ENCODE measurements around the gene TMEM213. TPM values are rescaled to one million over a fixed set of nuclear protein-coding genes. Genes with fewer than 3 reads are reported as not detected.

Gene TMEM213
- polyA plus RNA-seq, 1 donor (not counting 4 experiments of a cell fraction or from before 2014, with no cell fraction given), result not detected

DNA sequence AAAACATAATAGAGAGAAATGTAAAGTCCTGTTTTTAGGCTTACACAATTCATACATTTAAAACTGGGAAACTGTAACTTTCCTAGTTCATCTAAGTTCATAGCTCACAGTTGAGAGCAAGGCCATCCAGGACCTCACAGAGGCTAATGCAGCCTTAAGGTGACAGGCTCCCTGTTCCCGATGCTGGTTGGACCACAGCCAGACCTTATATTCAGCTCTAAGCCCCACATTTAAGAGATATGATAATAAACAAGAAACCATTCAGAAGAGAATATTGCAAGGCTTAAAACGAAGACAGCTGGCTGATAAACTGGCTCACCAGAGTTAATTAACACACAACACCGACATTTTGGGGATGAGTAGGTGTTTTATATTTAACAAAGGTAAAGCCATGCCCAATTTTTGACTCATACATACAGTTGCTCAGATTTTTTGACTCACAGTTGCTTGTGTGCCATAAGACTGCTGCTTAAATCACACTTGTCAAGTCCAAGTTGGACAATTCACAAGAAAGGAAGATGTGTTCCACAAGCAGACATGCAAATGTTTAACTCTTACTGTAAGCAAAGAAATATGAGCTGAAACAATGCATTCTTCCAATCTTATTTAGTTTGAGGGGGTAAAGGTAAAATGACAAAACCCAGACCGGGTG, 41.1 kb upstream of the TMEM213 start:
- Histone ChIP-seq H3K4me1 (ENCODE audit: control insufficient read depth, extremely low read depth, insufficient read depth, low read length) (no peaks in the 10 kb centered on the region), H3K27me3 (ENCODE audit: control insufficient read depth, extremely low read depth, insufficient read depth, low read length) (no peaks in the 10 kb centered on the region), H3K79me2 (ENCODE audit: control insufficient read depth, insufficient read depth, low read length) (no peaks in the 10 kb centered on the region), H3K4me3 (ENCODE audit: control insufficient read depth in 2 of 3, extremely low read depth in 1 of 3, insufficient read depth in 2 of 3, low read depth in 1 of 3, low read length in 3 of 3) (no peak overlapping the region), H4K20me1 (ENCODE audit: control insufficient read depth, extremely low read depth, insufficient read depth, low read length) (no peaks in the 10 kb centered on the region), H3K36me3 (ENCODE audit: control insufficient read depth in 2 of 2, extremely low read depth in 1 of 2, insufficient read depth in 2 of 2, low read length in 2 of 2) (no peaks in the 10 kb centered on the region), H3K9ac (ENCODE audit: control insufficient read depth, extremely low read depth, insufficient read depth, low read length) (no peak overlapping the region), H3K9me1 (ENCODE audit: control insufficient read depth, extremely low read depth, insufficient read depth, low read length) (no peaks in the 10 kb centered on the region), H3K4me2 (ENCODE audit: control insufficient read depth, extremely low read depth, insufficient read depth, low read depth, low read length) (no peak overlapping the region), H3K9me3 (ENCODE audit: control insufficient read depth, low read depth, low read length) (peaks cover 2% of the 10 kb centered on the region), H2AFZ (ENCODE audit: control insufficient read depth, low read length) (no peak overlapping the region), H3K27ac (ENCODE audit: control insufficient read depth, insufficient read depth, low read length) (no peak overlapping the region)
- dilution Hi-C loops (cut with MboI; ENCODE audit: extremely low pct_ligation_motif_present, low sequenced_read_pairs), result no loop called here
- FAIRE-seq, result no peak
- no peak for TF ChIP-seq EZH2 (IDR thresholded peaks at IDR 0.05; ENCODE audit: low read length)
- TF ChIP-seq, protein P1, sequence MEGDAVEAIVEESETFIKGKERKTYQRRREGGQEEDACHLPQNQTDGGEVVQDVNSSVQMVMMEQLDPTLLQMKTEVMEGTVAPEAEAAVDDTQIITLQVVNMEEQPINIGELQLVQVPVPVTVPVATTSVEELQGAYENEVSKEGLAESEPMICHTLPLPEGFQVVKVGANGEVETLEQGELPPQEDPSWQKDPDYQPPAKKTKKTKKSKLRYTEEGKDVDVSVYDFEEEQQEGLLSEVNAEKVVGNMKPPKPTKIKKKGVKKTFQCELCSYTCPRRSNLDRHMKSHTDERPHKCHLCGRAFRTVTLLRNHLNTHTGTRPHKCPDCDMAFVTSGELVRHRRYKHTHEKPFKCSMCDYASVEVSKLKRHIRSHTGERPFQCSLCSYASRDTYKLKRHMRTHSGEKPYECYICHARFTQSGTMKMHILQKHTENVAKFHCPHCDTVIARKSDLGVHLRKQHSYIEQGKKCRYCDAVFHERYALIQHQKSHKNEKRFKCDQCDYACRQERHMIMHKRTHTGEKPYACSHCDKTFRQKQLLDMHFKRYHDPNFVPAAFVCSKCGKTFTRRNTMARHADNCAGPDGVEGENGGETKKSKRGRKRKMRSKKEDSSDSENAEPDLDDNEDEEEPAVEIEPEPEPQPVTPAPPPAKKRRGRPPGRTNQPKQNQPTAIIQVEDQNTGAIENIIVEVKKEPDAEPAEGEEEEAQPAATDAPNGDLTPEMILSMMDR (optimal IDR thresholded peaks at IDR 0.05 in 1 of 3, IDR thresholded peaks at IDR 0.05 in 1 of 3, conservative IDR thresholded peaks at IDR 0.05 in 1 of 3; ENCODE audit: extremely low read depth in 1 of 3, insufficient read depth in 2 of 3, low read length in 3 of 3), result no peak
- no peak for DNase-seq (ENCODE audit: low read depth, low spot score)

DNA sequence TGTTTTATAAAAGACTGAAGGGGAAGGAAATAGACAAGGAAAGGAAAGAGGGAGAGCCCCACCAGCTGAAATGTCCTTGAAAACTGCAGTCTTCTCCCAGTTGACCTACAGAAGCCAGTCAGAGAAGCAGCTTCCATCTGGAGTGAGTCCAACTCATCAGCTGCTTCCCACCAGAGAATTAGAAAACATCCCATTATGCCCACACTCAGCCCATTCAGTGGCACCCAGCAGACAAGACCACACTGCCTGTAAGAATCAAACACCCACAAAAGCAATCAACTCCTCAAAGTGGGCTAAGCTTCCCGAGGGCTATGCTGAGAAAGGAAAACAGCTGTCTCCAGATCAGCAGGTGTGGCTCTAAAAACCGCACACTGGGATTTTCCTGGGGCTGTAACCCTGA, 29.6 kb upstream of the TMEM213 start:
- Histone ChIP-seq H3K79me2 (ENCODE audit: control insufficient read depth, insufficient read depth, low read length) (no peaks in the 10 kb centered on the region), H3K4me1 (ENCODE audit: control insufficient read depth, extremely low read depth, insufficient read depth, low read length) (no peaks in the 10 kb centered on the region), H3K36me3 (ENCODE audit: control insufficient read depth in 2 of 2, extremely low read depth in 1 of 2, insufficient read depth in 2 of 2, low read length in 2 of 2) (no peaks in the 10 kb centered on the region), H3K27ac (ENCODE audit: control insufficient read depth, insufficient read depth, low read length) (no peak overlapping the region), H3K4me3 (ENCODE audit: control insufficient read depth in 2 of 3, extremely low read depth in 1 of 3, insufficient read depth in 2 of 3, low read depth in 1 of 3, low read length in 3 of 3) (no peak overlapping the region), H3K27me3 (ENCODE audit: control insufficient read depth, extremely low read depth, insufficient read depth, low read length) (no peaks in the 10 kb centered on the region), H3K9ac (ENCODE audit: control insufficient read depth, extremely low read depth, insufficient read depth, low read length) (no peak overlapping the region), H3K9me1 (ENCODE audit: control insufficient read depth, extremely low read depth, insufficient read depth, low read length) (no peaks in the 10 kb centered on the region), H2AFZ (ENCODE audit: control insufficient read depth, low read length) (no peak overlapping the region), H3K4me2 (ENCODE audit: control insufficient read depth, extremely low read depth, insufficient read depth, low read depth, low read length) (no peak overlapping the region), H4K20me1 (ENCODE audit: control insufficient read depth, extremely low read depth, insufficient read depth, low read length) (no peaks in the 10 kb centered on the region), H3K9me3 (ENCODE audit: control insufficient read depth, low read depth, low read length) (no peaks in the 10 kb centered on the region)
- dilution Hi-C loops (cut with MboI; ENCODE audit: extremely low pct_ligation_motif_present, low sequenced_read_pairs), result no loop called here
- FAIRE-seq (no peak), DNase-seq (ENCODE audit: low read depth, low spot score) (no peak)
- no peak for TF ChIP-seq EZH2 (IDR thresholded peaks at IDR 0.05; ENCODE audit: low read length)
- TF ChIP-seq, protein P1 (optimal IDR thresholded peaks at IDR 0.05 in 1 of 3, IDR thresholded peaks at IDR 0.05 in 1 of 3, conservative IDR thresholded peaks at IDR 0.05 in 1 of 3; ENCODE audit: extremely low read depth in 1 of 3, insufficient read depth in 2 of 3, low read length in 3 of 3), result no peak

Data from keratinocyte (primary cell).